Measurements from ENCODE around the gene LRRN1.

DNA sequence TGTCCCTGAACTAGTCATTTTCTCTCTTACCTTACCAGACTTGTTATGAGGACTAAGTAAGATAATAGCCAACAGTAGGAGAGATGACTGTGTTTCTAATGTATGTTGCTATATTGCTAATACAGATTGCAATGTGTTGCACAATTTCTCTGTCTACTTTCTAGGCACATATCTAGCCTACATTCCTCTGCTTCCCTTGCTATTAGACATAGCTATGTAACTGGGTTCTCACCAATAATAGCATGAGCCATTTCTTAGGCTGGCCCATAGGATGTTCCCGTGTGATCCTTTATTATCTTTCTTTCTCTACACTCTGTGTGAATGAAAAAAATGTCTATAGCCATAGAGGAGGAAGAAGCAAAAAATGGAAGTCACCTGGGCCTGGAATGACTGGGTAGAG lies 6.8 kb upstream of the LRRN1 start:
- TF ChIP-seq PREB (CRISPR knock-in tag; IDR thresholded peaks at IDR 0.05) (no peak), PCBP2 (IDR thresholded peaks at IDR 0.05; ENCODE audit: low read depth, low read length, poor library complexity, severe bottlenecking) (no peak)
